GM19023 (cell line): Measurements from ENCODE around the gene PTPN13.

Experiments used
- ATAC-seq: cut with Tn5 transposase; IDR thresholded peaks from one replicate; pipeline ENCODE4 v1.9.1; 2021; ENCODE audit warnings: mild to moderate bottlenecking, moderate library complexity; ENCODE audit not compliant: unreplicated experiment

PTPN13 gene

DNA sequence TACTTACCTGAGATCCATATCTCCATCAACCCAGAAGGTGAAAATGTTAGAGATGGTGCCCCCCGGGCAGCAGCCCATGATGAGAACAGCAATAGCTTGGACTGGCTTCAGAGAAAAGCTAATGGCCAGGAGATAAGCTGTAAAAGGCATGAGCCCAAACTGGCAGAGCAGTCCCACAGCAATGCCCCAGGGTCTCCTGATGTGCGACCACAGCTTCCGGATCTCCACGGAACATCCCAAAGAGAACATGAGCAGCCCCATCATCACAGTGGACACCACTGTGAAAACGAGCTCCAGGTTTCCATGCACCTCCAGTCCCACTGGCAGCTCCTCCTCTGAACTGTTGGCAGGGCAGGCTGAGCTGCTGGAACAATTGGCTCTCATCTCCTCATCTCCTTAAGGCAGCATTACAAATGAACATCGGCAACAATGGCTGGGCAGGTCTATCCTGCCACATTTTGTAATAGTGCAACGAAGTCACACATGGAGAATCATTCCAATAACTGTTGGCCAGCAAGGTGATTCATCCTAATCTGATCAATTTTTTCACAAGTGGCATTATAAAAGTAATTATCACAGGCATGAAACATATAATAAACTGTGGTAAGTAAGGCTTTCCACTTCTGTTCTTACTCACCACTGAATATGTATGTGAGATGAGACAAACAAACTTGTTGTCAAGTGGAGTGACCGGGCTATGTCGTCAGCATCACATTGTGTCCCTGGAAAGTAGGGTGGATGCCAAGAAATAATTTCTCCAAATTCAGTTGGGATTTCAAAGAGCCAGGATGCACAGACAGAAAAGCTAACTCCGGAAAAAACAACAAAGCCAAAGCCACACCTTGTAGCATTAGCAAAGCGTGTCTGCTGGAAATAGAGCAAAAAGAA lies 254.9 kb downstream of the PTPN13 start, which contains the start of gene SLC10A6:
TSS of gene SLC10A6 (minus strand) at position 653 of the 888 bp plus-strand sequence. CDS start at position 384, 269 bp downstream.
- ATAC-seq, result no peak

DNA sequence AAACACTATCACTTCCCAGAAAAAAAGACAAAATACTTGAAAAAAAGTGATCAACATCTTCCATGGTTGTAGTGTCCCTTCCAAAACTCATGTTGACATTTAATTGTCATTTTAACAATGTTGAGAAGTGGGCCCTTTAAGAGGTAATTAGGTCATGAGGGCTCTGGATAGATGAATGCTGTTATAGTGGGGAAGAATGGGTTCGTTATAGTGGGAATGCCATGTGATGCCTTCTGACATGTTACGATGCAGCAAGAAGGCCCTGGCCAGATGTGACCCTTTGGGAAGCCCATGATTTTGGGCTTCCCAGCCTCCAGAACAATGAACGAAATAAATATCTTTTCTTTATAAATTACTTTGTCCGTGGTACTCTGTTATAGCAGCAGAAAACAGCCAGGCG lies 259.1 kb downstream of the PTPN13 start:
- no peak for ATAC-seq

DNA sequence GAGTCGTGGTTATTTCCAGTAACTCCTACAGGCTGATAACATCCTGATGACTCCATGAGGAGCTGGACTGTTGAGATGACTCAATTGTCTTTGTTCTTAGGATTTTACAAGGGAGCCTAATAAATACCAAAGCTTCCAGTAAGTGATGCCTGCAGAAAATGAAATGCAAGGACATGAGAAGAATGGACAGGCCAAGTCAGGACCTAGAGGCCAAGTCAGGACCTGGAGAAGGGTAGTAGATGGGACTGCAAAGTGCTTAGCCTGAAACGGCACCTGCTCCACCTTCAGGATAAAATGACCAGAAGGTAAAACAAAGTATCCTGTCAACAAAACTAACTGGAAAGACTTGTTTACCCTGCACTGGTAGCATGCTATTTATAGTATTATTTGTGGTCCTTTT lies 261.5 kb downstream of the PTPN13 start:
- ATAC-seq, result no peak

DNA sequence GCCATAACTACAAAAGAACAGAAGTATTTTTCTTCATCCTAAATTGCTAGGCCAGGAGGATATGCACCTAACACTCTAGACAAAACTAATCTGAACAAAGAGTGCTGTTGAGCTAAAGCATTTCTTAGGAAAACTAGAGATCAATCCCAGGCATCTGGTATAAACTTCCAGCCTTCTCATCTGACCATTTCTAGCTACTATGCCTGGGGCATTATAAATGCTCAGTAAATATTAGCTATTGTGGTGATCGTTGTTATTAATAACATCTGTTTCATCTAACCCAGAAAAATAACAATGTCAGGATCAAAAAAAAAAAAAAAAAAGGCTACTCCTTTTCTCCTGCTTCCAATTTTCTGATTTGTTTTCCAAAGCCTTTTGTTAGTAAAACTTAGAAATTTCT lies 262.8 kb downstream of the PTPN13 start:
- no peak for ATAC-seq

DNA sequence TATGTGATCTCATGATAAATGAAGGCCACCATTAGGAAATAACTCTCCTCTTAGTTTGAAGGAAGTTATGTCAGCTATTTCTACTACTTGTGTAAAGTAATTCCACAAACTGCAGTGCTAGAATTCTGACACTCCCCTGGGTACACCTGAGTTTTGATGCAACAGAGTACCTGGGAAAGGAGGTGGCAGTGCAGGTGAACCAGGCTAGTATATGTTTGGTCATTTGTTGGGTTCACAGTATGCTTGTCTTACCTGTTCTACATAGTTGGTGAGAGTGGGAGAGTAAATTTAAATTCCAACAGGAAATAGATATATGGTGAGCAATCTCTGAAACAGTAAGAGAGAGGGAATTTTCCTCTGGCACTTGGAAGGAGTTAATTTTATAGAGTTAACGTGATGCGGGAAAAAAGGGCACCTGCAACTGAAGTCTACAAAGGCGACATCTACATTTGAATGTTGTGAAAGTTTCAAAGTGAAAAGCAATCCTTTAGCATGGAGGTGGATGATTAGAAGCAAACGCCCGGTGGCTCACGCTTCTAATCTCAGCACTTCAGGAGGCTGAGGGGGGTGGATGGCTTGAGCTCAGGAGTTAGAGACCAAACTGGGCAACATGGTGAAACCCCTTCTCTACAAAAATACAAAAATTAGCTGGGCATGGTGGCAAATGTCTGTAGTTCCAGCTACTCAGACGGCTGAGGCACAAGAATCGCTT lies 263.4 kb downstream of the PTPN13 start:
- ATAC-seq, result no peak
